ENCODE measurements around the gene KIF1B. TPM values are rescaled to one million over a fixed set of nuclear protein-coding genes. Genes with fewer than 3 reads are reported as not detected.

The KIF1B gene
- total RNA-seq, 1 experiment from 2014 or later: 57.7 TPM

DNA sequence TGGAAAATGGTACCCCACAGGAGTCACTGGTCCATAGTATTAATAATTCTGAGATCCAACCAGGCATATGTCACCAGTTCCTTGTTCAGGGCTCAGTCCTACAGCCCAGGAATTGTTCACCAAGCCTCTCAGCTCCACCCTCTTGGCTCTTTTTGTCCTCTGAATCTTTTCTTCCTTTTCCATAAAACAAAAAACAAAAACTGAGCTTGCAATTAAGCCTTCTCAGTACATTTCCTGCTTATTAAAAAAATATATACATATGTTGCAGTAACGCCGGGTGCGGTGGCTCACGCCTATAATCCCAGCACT lies 23.4 kb upstream of the KIF1B start:
- Mint-ChIP-seq H3K27me3 (ENCODE audit: low read depth) (no peaks in the 10 kb centered on the region), H3K4me3 (no peak overlapping the region), H3K9me3 (peaks cover 4 to 8% of the 10 kb centered on the region in 2 experiments; a peak in 4 of 5 replicates), H3K27ac (peak overlapping the region in 1 of 3 experiments; percentile 44; a peak in 1 of 7 replicates), H3K4me1 (no peaks in the 10 kb centered on the region), H3K36me3 (ENCODE audit: insufficient read depth in 1 of 3, low read depth in 3 of 3) (no peaks in the 10 kb centered on the region)
- Histone ChIP-seq H2BK20ac (ENCODE audit: low read depth, low read length, poor library complexity, severe bottlenecking) (no peak overlapping the region), H2AFZ (ENCODE audit: low read length) (no peak overlapping the region), H3K4ac (ENCODE audit: low read depth, low read length) (no peak overlapping the region), H3K14ac (ENCODE audit: insufficient read depth, low read length) (no peak overlapping the region), H2BK12ac (ENCODE audit: insufficient read length, low read depth, low read length) (no peak overlapping the region), H3K4me2 (ENCODE audit: insufficient read depth, insufficient read length, low read length) (no peak overlapping the region), H3K23me2 (ENCODE audit: insufficient read length, low read depth, low read length, poor library complexity, severe bottlenecking) (no peaks in the 10 kb centered on the region), H2BK15ac (ENCODE audit: low read depth, low read length) (no peak overlapping the region), H4K20me1 (ENCODE audit: control insufficient read depth, insufficient read depth, insufficient read length) (no peaks in the 10 kb centered on the region), H3K79me2 (ENCODE audit: insufficient read depth, low read length) (no peaks in the 10 kb centered on the region), H3K23ac (ENCODE audit: insufficient read length, low read depth, low read length) (no peak overlapping the region), H2BK5ac (ENCODE audit: insufficient read length, low read length) (no peak overlapping the region), H3K9ac (ENCODE audit: extremely low read depth, insufficient read length, low read length) (no peak overlapping the region), H4K5ac (ENCODE audit: insufficient read length, low read depth, low read length) (no peak overlapping the region), H3K4me1 (ENCODE audit: insufficient read depth, low read length) (no peaks in the 10 kb centered on the region), H2AK5ac (ENCODE audit: insufficient read length, low read length) (no peak overlapping the region), H3K56ac (ENCODE audit: insufficient read length, low read depth, low read length) (no peak overlapping the region), H3K27me3 (ENCODE audit: insufficient read depth, low read length) (no peaks in the 10 kb centered on the region), H2BK120ac (ENCODE audit: low read depth, low read length, poor library complexity, severe bottlenecking) (no peak overlapping the region), H4K8ac (replicated peaks; ENCODE audit: insufficient read length, low read depth, low read length) (no peak overlapping the region), H3K79me1 (ENCODE audit: insufficient read depth, low read depth, low read length, poor library complexity, severe bottlenecking) (no peaks in the 10 kb centered on the region), H3T11ph (ENCODE audit: low read length) (no peak overlapping the region), H3K9me3 (ENCODE audit: control insufficient read depth, low read depth, low read length) (no peaks in the 10 kb centered on the region), H4K91ac (ENCODE audit: insufficient read length, low read depth, low read length) (no peak overlapping the region), H3K27ac (ENCODE audit: insufficient read length, low read depth, low read length) (no peak overlapping the region), H3K18ac (ENCODE audit: insufficient read length, low read depth, low read length) (no peak overlapping the region)
- no peak for TF ChIP-seq CTCF (conservative IDR thresholded peaks at IDR 0.05)
- no peak for DNase-seq
- no CpG with 5 or more reads among the region's 4 CpGs for WGBS (ENCODE audit: extremely low coverage, insufficient read length, low lambda C conversion rate)
